CD1c-positive myeloid dendritic cell (primary cell): ENCODE measurements around the gene LRRC58.
A peak's percentile ranks its signal among the peaks of the same experiment; 100 is the strongest.
"Not testable (repeated sequence)": the region's sequence is repeated elsewhere in the genome, so short reads cannot be mapped to it uniquely, and the experiment has no call there.

Experiments used
- DNase-seq: peaks from one replicate; pipeline ENCODE4 v3.0.0-alpha.2; 2016; ENCODE audit errors: extremely low spot score

The LRRC58 gene

GRCh38 chr3:120339362-120339761 lies 9.8 kb downstream of the LRRC58 start:
- DNase-seq: no peak

DNA sequence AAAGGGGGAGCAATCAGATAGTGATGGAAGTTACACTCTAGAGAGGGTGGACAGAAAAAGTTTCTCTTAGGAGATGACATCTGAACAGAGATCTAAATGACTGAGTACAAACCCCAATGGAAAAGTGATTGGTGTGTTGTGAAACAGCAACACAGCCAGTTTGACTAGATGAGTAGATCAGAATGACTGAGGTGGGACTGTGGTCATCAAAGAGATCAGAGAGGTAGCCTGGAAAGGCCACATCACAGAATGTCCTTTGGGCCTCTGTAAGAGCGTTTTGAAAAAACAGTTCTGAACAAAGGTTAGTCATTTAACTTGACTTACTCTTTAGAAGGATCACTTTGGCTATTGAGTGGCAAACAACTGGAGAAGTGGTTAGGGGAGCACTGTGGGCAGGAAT lies 10.6 kb downstream of the LRRC58 start:
- no peak for DNase-seq

DNA sequence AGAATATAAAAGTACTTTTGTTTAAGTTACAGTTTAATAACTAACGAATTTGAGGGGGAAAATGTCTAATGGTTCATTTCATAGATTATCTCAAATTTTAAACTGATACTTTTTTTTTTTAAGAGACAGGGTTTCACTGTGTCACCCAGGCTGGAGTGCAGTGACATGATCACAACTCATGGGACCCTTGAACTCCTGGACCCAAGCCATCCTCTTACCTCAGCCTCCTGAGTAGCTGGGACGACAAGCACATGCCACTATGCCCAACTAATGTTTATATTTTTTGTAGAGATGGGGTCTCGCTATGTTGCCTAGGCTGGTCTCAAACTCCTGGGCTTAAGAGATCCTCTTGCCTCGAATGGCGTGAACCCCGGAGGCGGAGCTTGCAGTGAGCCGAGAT lies 16.5 kb downstream of the LRRC58 start:
- DNase-seq: no peak

- DNase-seq: peak; percentile 23
Observed at GRCh38 chr3:120331076-120331475, 18.1 kb downstream of the LRRC58 start.

DNA sequence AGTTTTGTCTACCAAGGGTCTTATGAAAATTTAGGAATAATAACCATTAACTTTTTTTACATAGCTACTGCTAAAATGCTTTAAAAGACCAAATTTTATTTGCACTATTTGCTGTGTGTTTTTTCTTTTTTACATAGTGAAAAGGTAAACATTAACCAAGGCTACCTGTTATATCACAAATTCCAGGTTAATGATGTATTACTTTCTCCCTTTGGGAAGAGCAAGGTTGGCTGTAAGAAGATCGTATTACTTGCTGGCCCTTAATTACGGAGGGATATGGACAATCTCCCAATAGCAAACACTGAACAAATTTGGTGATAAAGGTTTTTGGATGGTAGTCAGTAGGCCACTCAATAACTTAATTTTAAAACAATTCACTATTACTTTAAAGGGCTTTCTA lies 22.4 kb downstream of the LRRC58 start:
- no peak for DNase-seq

GRCh38 chr3:120324190-120324589 lies 25.0 kb downstream of the LRRC58 start:
- DNase-seq: peak; percentile 24

DNA sequence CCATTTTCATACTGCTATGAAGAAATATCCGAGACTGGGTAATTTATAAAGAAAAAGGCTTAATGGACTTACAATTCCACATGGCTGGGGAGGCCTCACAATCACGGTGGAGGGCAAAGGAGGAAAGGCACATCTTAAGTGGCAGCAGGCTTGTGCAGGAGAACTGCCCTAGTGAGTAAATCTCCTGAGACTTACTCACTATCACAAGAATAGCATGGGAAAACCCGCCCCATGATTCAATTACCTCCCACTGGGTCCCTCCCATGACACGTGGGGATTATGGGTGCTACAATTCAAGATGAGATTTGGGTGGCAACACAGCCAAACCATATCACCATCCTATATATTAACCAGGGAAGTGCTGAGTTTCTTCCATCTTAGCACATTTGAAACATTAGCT lies 25.4 kb downstream of the LRRC58 start:
- DNase-seq: peak; percentile 9

- DNase-seq: no peak
Observed at GRCh38 chr3:120311863-120312794, 37.0 kb downstream of the LRRC58 start.

GRCh38 chr3:120306519-120307455 lies 42.4 kb downstream of the LRRC58 start:
- no peak for DNase-seq

GRCh38 chr3:120304616-120305015 lies 44.5 kb downstream of the LRRC58 start:
- DNase-seq: no peak

DNA sequence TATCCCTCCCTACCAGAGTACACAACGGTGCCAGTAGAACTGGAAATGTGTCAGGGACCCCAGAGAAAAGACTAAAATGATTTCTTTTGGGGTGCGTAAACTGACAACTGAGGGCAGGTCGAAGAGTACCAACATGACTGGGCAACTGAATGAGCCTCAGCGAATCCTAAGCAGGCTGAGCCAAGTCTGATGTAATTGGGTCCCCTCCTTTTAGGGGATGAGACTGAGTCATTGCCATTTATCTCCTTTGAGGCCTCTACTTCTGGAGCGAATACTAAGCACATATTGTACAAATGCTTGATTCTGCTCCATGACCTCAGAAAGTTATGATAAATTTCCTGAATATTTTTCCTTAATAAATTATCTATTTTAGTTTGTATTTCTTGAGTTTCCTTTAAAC lies 46.8 kb downstream of the LRRC58 start:
- DNase-seq: no peak

DNA sequence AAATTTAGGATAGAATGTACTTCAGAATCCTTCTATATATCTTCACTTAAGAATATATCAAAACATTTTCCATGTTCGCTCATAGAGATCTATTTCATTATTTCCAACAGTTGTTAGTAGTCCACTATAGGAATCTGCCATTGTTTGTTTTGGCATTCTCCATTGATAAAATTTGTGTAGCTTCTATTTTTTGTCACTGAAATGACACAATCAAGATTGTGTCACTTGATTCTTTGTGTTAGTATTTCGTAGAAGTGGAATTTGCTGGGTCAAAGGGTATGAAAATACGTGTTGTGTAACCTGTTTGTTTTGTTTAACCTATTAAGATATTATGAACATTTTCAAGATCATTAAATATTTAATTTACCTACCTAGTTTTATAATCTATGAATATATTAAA lies 48.2 kb downstream of the LRRC58 start:
- DNase-seq: no peak

GRCh38 chr3:120299403-120299802 lies 49.8 kb downstream of the LRRC58 start:
- no peak for DNase-seq

DNA sequence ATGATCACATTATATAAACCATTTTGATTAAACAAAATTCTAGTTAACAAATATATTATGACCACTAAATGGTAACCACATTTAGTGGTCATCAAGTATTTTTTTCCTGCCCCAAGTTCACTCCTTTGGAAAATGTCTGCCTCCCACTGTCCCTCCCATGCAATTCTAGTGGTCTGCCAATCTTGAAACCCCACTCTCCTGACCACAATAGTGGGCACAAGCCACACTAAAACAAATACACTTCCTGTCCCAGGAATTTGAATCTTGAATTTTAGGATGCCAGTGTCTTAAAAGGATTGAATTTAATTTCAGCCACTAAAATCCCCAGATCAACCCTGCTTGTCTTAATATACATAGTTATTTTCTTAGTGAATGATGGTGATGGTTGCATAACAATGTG lies 50.2 kb downstream of the LRRC58 start:
- no peak for DNase-seq

DNA sequence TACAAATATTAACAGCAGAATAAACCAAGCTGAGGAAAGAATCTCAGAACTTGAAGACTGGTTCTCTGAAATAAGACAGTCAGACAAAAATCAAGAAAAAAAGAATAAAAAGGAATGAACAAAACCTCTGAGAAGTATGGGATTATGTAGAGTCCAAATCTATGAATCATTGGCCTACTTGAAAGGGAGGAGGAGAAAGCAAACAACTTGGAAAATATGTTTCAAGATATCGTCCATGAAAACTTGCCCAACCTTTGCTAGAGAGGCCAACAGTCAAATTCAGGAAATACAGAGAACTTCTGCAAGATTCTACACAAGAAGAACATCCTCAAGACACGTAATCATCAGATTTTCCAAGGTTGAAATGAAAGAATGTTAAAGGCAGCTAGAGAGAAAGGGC lies 57.6 kb downstream of the LRRC58 start:
- not testable (repeated sequence) for DNase-seq

DNA sequence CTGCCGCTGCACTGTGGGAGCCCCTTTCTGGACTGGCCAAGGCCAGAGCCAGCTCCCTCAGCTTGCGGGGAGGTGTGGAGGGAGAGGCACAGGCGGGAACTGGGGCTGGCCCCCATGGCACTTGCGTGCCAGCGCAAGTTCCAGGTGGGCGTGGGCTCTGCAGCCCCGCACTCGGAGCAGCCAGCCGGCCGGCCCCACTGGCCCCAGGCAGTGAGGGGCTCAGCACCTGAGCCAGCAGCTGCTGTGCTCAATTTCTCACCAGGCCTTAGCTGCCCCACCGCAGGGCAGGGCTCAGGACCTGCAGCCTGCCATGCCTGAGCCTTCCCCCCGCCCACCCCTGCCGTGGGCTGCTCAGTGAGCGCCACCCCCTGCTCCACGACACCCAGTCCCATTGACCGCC lies 59.5 kb downstream of the LRRC58 start:
- DNase-seq: no peak

DNA sequence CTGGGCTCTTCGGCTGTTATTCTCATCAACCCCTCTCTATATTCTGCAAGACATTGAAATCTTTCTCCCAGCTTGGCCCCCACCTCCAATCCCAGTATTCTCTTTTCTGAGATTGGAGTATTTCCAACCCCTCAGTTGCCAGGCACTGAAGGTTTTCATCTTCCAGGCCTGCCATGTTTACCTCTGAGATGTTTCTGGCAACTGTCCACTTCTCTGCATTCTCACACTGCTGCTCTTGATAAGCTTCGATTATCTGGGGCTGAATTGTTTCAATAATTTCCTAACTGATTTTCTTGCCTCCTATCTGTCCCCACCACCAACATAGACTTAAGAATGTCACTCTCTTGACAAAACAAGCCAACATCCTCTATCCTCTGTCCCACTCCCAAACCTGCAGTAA lies 62.7 kb downstream of the LRRC58 start:
- no peak for DNase-seq

- no peak for DNase-seq
Observed at GRCh38 chr3:120285508-120285841, 63.7 kb downstream of the LRRC58 start.

- no peak for DNase-seq
Observed at GRCh38 chr3:120284747-120285507, 64.2 kb downstream of the LRRC58 start, which contains the start of gene GPR156. Gene GPR156, minus strand, starts transcription at chr3:120285222. Its CDS starts 41,124 bp downstream, at chr3:120244098.

GRCh38 chr3:120281261-120281660 lies 67.9 kb downstream of the LRRC58 start:
- no peak for DNase-seq

DNA sequence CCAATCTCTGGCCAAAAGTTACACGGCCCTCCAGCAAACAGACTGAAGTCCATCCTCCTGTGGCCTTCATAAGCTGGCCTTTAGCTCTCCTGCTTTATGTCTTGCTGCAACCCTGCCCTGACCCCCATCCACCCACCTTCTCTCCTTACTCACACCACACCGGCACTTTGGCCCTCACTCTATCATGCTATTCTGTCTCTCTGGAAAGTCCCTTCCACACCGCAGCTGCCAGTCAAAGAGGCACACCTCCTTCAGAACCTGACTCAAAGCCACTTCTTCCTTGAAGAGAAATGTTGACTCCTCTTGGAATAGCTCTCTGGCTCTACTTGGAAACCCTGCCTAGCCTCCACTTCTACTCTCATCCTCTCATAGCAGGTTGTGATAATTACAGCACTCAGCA lies 68.6 kb downstream of the LRRC58 start:
- no peak for DNase-seq

GRCh38 chr3:120280026-120280425 lies 69.1 kb downstream of the LRRC58 start:
- no peak for DNase-seq
